HG03439 (cell line): ENCODE data around the gene MRPS16.
"Not testable (repeated sequence)": the region's sequence is repeated elsewhere in the genome, so short reads cannot be mapped to it uniquely, and the experiment has no call there.

ENCODE experiments used
- ATAC-seq: cut with Tn5 transposase; IDR thresholded peaks from one replicate; pipeline ENCODE4 v1.9.1; 2021; ENCODE audit warnings: mild to moderate bottlenecking, moderate library complexity; ENCODE audit not compliant: unreplicated experiment

Gene MRPS16

DNA sequence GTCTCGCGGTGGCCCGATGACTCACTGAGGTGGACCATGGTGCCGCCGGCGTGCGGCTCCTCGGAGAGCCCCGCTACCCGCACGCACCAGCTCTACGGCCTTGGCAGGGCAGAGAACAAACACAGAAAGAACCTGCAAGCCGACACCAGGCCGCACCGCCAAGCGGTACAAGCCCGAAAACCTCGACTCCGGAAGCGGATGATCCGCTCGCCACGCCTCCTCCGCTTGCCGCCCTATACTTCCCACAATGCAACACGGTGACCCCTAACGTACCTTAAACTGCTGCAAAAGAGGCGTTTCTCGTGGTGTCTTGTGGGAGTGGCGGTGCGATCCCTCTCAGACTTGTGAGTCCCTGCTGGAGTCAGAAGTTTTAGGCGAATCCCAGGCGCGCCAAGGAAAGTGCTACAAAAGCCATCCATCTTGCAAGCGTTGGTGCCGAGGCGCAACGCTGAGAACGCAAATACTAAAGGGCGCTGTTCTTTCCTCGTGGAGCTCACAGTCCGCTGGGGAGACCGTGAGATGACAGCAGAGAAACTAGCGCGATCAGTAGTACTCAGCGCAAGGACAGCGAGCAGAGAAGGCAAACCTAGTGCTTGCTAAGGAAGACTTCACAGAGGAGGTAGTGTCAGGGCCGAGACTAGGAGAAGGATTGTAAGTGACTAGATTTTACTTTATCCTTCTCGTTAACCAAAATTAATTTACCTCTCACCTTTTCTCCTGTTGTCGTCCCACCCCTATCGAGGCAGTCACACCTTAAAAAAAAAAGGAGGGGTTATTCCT, at the start of gene MRPS16:
Gene MRPS16, minus strand, starts transcription at position 200 of the 780 bp plus-strand sequence. Its CDS starts 162 bp downstream, at position 38.
- peak; percentile 83 for ATAC-seq

DNA sequence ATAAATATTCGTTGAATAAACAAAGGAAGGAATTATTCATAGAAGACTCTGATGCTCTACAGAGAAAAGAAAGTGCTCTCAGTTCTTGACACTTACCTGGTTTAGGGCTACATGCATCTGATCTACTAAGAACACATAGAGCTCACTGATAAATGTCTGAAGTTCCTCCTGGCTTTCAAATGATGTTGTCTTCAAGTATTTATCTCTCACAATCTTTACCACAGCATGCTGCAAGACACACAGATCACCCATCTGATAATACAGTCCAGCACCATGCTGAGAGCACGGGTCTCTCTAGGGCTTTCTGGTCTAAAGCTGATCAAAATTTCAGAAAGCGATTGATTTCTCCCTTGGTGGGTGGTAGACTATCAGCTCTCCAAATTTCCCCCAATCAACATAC, 44.5 kb upstream of the MRPS16 start:
- ATAC-seq = no peak

DNA sequence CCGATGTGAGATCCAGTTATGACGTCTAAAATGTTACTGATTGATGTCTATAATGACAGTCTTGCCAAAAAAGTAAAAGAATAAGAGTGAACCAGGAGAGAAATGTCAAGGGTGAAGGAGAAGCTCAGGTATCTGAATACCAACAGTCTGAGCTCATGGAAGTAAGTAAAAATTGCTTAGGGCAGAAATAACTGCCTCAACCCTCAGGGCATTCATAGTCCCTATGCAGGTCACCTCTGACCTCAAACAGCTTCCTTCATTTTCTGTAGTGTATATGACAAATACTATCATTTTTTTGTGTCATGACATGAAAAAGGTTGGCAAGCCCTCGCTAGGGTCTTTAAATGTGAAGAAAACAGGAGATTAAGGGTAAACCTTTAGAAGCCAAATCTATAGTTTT, 41.0 kb upstream of the MRPS16 start:
- ATAC-seq = no peak

DNA sequence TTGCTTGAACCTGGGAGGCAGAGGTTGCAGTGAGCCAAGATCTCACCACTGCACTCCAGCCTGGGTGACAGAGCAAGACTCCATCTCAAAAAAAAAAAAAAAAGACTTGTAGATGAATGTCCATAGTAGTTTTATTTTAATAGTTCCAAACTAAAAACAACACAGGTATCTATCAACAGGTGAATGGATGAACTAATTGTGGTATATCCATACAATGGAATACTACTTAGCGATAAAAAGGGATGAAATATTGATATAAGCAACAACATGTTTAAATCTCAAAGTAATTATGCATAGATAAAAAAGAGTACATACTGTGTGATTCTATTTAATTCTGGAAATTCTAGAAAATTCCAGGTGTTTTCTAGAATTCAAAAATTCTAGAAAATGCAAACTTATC, 37.5 kb upstream of the MRPS16 start:
- no peak for ATAC-seq

DNA sequence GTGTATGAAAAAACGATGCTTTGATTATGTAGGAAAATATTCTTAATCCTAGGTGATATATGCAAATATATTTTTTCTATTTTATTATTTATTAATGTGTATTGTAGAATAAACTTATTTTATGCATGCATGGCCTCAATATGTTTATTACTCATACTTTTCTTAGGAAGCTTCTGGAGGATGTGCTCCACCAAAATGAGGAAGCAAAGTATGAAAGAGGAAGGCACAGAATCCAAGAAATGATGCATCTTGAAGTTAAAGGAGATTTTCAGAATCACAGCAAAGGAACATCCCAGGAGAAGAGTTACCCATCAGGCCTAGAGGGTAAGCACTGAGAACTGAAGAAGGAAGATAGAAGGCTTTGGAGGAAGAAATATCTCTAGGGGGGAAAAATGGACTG, 35.0 kb upstream of the MRPS16 start:
- ATAC-seq = no peak

DNA sequence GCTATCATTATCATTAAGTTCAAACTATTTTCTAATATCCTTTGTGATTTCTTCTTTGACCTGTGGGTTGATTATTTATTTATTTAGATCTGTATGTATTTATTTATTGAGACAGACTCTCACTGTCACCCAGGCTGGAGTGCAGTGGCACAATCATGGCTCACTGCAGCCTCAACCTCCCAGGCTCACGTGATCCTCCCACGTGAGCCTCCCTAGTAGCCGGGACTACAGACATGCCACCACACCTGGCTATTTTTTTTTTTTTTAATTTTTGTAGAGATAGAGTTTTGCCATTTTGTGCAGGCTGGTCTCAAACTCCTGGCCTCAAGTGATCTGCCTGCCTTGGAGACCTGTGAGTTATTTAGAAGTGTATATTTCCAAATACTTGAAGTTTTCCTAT, 28.7 kb upstream of the MRPS16 start:
- no peak for ATAC-seq

DNA sequence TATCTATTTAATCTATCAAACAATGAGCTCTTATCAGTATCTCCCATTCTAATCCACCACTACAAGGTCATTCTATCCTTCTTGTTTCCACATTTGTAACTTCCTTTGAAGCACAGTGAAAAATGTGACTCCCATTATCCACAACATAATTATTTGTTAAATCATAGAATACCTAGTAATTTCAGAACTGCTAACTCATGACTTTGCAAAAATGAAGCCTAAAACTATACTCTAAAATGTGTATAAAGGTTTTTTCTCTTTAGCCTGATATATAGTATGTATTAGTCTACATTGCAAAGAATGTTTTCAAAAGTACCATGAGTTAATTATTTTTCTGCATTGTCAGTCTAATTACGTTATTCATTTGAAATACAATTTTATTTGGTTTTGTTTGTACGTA, 12.0 kb upstream of the MRPS16 start:
- ATAC-seq = no peak

DNA sequence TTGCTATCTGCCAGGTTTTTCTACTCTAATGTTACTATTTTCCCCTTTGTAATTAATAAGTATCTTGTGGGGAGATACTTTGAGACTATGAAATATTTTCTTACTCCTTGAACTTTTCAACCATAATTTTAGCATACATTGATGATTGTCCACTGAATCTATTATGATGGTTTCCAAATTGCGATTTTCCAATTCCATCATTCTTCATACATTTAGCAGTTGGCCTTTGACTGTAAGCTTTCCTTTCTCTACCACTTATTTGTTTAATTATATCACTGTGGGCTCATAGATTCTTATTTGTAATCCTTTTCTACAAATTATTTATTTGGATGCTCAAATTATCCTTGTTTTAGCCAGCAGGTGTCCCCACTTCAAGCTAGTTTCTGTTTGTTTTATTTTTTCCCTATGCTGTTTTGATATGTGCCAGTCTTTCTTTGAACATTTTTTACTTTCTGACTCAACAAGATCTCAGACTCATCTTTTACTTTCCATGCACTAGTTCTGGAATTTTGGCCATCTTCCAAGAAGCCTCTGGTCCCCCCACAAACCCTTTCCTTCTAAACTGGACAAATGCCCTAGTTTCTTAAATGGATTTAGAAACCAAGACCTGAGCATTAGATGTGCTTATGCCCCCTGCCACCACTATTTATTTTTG, 11.4 kb upstream of the MRPS16 start:
- no peak for ATAC-seq

DNA sequence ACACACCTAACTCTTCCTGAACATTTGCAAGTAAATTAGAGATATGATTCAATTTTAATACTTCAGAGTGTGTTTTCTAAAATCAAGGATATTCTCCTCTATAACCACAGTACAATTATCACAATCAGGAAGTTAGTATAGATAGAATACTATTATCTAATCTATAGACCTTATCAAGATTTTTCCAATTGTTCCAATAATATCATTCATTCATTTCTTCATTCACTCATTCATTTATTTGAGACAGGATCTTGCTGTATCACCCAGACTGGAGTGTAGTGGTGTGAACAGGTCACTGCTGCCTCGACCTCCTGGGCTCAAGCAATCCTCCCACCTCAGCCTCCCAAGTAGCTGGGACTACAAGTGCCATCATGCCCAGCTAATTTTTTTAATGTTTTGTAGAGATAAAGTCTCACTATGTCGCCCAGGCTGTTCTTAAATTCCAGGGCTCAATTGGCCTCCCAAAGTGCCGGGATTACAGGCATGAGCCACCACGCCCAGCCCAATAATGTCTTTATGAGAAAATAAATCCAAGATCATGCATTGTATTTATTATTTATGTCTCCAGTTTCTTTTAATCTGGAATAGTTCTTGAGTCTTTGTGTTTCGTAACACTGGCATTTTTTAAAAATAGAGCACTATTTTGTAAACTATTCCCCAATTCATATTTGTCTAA, 10.6 kb upstream of the MRPS16 start:
- no peak for ATAC-seq

DNA sequence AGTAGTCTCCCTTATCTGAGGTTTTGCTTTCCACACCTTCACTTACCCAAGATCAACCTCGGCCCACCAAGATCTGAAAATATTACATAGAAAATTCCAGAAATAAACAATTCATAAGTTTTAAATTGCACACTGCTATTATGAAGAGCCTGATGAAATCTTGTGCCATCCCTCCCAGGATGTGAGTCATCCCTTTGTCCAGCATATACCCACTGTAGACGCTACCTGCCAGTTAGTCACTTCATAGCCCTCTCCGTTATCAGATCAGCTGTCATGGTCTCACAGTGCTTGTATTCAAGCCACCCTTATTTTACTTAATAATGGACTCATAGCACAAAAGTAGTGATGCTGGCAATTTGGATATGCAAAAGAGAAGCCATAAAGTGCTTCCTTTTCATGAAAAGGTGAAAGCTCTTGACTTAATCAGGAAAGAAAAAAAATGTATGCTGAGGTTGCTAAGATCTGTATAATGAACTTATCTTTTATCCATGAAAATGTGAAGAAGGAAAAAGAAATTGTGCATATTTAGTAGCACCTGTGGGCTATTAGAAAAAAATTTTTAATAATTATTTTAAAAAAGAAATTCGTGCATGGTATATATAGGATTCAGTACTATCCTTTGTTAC, 9.8 kb upstream of the MRPS16 start:
- no peak for ATAC-seq

DNA sequence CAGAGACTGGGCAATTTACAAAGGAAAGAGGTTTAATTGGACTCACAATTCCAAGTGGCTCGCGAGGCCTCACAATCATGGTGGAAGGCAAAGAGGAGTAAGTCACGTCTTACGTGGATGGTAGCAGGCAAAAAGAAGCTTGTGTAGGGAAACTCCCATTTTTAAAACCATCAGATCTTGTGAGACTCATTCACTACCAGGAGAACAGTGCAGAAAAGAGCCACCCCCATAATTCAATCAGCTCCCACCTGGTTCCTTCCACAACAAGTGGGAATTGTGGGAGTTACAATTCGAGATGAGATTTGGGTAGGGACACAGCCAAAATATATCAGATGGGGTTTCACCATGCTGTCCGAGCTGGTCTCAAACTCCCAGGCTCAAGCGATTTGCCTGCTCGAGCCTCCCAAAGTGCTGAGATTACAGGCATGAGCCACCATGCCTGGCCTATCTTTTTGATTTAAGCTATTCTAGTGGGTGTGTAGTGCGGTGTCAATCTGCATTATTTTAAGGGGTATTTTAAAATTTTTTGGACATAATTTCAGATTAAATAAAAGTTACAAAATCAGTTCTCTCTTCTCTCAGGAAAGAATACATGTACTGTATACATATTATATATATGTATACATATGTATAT, 9.0 kb upstream of the MRPS16 start:
- no peak for ATAC-seq

DNA sequence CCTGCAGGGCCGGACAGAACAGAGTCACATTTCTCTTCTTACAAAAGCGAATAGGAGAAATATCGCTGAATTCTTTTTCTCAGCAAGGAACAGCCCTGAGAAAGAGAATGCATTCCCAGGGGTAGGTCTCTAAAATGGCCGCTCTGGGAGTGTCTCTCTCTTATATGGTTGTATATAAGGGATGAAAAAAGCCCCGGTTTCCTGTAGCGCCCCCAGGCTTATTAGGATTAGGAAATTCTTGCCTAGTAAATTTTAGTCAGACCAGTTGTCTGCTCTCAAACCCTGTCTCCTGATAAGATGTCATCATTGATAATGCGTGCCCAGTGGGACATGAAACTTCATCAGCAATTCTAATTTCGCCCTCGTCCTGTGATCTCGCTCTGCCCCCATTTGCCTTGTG, 6.2 kb upstream of the MRPS16 start:
- not testable (repeated sequence) for ATAC-seq

DNA sequence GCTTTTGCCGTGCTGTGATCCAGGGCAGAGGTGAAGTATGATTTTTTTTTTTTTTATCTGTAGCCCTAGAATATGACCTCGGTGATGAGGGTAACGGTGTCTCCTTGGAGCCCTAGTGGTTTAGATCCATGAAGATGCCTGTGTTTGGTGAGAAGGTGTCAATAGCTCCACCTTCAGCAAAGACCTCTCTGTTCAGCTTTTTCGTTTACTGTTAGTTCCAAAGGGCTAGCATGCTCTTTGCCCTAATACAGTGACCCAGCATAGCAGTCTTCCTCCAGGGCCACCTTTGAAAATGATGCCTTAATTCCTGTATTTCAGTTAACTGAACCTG, 746 bp upstream of the MRPS16 start:
- no peak for ATAC-seq

DNA sequence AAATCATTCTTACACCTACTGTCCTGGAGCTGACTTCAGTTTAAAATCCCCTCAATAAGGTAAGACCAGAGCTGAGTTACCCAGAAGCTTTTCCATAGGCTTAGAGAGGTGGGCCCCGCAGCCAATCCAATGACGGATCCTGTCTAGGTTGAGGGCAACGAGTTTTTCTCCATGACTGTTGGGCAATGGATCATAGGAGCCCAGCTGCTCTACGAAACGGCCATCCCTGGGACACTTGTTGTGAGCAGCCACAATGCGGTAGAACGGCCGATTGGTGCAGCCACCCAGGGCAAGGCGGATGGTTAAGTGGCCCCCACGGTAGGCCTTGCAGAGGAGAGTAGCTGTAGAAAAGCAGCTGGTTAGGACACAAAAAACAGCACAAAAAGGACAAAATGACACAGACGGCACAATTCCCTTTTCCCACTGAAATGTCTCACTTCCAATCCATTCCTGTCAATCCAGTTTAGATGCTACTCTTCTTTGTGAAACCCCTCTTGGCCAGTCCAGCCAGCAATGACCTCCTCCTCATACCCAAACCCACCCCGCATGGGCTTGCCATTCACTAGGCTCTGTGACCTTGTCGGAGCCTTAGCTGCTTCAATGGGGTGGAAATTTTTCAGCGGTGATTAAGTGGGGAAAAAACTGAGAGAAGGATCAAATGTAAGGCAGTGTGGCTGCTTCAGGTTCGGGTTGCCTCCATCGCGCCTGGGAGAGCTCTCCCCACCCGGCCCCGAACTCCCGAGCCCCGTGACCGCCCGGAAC, 580 bp downstream of the MRPS16 start:
- ATAC-seq = no peak

DNA sequence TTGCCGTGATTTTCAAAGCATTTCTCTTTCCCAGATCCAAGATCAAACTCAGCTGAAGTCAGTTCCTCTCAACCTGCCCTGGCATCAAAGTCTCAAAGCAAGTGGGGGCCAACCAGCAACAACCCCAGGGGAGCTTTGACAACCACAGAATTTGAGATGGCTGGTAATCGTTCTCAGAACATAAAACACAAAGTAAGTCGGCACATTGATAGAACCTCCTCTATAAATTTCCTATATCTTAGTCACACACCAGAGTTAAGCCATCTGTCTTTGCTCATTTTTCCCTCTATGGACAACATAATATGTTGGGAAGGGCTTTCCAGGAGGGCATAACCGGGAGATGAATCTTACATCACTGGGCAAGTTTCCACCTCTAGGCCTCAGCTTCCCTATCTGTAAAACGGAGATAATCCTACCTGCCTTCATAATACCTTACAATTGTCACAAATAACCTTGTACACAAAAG, 4.2 kb downstream of the MRPS16 start:
- ATAC-seq = no peak

DNA sequence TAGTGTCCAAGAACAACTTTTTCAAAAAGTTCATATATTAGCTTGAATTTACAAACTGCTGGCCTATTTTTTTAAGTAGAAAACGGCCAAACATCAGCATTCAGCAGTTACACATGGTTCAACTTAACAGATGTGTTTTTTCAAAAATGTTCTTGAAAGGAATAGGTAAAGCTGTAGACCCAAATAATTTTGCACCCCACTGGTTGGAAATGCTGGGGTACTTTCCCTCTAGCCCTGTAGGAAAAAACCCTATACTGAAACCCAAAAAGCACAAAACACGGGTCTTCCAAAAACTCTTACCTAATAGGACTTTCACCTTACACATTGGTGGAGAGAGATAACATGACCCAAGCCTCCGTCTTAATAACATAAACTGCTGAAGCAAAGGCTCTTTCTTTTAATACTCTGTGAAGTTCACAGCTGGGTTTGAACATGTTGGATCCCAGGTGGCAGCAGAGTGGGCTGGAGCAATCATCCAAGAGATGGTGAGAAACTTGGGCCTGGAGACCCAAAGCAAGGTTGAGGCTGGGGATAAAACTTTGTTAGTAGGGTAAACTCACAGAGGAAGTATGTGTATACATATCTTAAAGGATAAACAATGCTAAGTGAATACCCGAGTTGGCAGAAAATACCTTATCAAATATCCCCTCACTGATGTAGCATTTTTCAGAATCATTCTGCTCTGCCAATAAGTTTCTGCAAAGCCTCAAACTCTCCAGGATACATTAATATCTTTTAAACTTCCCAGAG, 4.8 kb downstream of the MRPS16 start:
- no peak for ATAC-seq

DNA sequence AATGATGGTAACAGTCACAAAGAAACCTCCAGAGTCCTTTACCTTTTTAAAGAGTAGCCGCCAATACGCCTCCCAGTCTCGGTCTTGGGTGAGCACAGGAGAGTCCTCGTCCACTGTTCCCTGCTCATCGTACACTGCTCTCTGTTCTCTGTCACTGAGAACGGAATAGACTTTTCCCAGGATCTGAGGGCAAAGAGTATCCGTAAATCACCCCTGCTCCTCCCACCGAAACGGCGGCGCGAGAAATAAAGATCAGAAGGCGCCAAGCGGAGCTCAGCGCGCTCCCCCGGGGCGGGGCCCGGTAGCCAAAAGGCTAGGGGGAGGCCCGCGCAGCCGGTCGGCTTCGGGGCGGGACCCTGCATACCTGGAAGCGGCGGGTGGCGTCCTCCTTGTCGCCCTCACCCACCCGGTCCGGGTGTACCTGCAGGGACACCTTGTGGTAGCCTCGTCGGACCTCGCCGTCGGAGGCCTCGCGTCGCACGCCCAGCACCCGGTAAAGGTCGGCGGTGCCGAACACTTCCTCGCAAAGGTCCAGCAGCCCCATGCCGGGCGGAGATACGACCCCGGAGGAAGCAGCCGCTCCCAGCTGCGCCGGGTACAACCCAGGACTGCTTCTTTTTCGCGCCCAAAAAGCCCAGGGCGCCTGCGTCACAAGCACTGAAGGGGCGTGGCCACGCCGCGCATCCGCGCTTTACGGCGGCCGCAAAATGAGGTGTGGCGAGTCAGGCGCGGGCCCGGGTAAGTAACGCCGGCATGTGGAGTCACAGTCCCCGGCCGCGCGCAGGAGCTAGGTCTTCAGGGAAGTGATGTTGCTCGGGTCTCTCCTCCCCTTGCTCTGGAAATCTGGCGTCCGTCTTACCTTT, 5.6 kb downstream of the MRPS16 start, which contains the start of gene DNAJC9:
Gene DNAJC9, minus strand, starts transcription at position 610 of the 863 bp plus-strand sequence. Its CDS starts 66 bp downstream, at position 544.
- ATAC-seq = peak; percentile 73

DNA sequence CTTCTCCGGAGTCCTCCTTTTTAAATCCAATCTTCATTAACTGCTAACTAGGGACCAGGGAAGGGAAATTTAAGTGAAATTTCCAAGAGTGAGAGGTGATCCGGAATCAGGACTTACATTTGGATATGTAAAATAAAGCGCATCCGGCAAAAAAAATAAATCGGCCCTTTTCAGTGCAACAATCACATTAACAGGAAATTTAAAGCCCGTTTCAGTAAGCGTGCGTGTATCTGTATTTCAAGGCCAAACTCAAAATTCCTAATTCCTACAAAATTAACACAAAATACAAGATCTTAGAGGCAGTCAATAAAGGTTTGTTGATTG, 6.2 kb downstream of the MRPS16 start:
- ATAC-seq = no peak
